ENCODE results near the gene THSD1. TPM values are rescaled to one million over a fixed set of nuclear protein-coding genes. Genes with fewer than 3 reads are reported as not detected.

THSD1 gene
- total RNA-seq, 1 donor from 2014 or later: 13.4 TPM

Other genes starting within 250 kb of the THSD1 start
- 28.2 TPM for gene NEK3, start 246.6 kb downstream of the THSD1 start, total RNA-seq
- gene VPS36, start 44.5 kb upstream of the THSD1 start, total RNA-seq: 50.2 TPM
- gene CKAP2, start 49.3 kb upstream of the THSD1 start, total RNA-seq: 9.5 TPM
- 8.8 TPM for gene HNRNPA1L2, start 236.3 kb upstream of the THSD1 start, total RNA-seq
- 62.3 TPM for gene SUGT1, start 246.7 kb upstream of the THSD1 start, total RNA-seq